G401.6 (cell line): Measurements from ENCODE around the gene SLC1A7.
"Not testable (repeated sequence)": the region's sequence is repeated elsewhere in the genome, so short reads cannot be mapped to it uniquely, and the experiment has no call there.

ENCODE experiments used
- FAIRE-seq: peaks from 2 replicates; lab custom pipeline; 2012; peaks lifted over from hg19 to GRCh38; lab: Jason Lieb, UNC

The SLC1A7 gene

GRCh38 chr1:53142226-53142853 is at the start of gene SLC1A7:
Gene SLC1A7, minus strand, starts transcription at chr1:53142638. Its CDS starts 189 bp downstream, at chr1:53142449.
- FAIRE-seq: no peak

GRCh38 chr1:53190210-53190611 is 47.8 kb upstream of the SLC1A7 start:
- no peak for FAIRE-seq

GRCh38 chr1:53189061-53189460 is 46.6 kb upstream of the SLC1A7 start:
- no peak for FAIRE-seq

GRCh38 chr1:53188099-53188498 is 45.7 kb upstream of the SLC1A7 start:
- FAIRE-seq: no peak

- no peak for FAIRE-seq
Measured at GRCh38 chr1:53187401-53187800, 45.0 kb upstream of the SLC1A7 start.

- FAIRE-seq: no peak
Measured at GRCh38 chr1:53186533-53186932, 44.1 kb upstream of the SLC1A7 start.

- not testable (repeated sequence) for FAIRE-seq
Measured at GRCh38 chr1:53185955-53186297, 43.5 kb upstream of the SLC1A7 start.

GRCh38 chr1:53183095-53183990 is 40.9 kb upstream of the SLC1A7 start:
- no peak for FAIRE-seq

GRCh38 chr1:53182716-53183094 is 40.3 kb upstream of the SLC1A7 start:
- no peak for FAIRE-seq

GRCh38 chr1:53182111-53182593 is 39.7 kb upstream of the SLC1A7 start:
- peak; percentile 75 for FAIRE-seq

- FAIRE-seq: no peak
Measured at GRCh38 chr1:53180951-53181350, 38.5 kb upstream of the SLC1A7 start.

GRCh38 chr1:53180226-53180625 is 37.8 kb upstream of the SLC1A7 start:
- no peak for FAIRE-seq

GRCh38 chr1:53176452-53177208 is 34.2 kb upstream of the SLC1A7 start:
- no peak for FAIRE-seq

- FAIRE-seq: no peak
Measured at GRCh38 chr1:53174971-53175913, 32.8 kb upstream of the SLC1A7 start.

GRCh38 chr1:53172426-53173128 is 30.1 kb upstream of the SLC1A7 start:
- no peak for FAIRE-seq

GRCh38 chr1:53166912-53167311 is 24.5 kb upstream of the SLC1A7 start:
- FAIRE-seq: no peak

GRCh38 chr1:53166366-53166765 is 23.9 kb upstream of the SLC1A7 start:
- FAIRE-seq: no peak

GRCh38 chr1:53165408-53165961 is 23.0 kb upstream of the SLC1A7 start:
- no peak for FAIRE-seq

- no peak for FAIRE-seq
Measured at GRCh38 chr1:53163291-53163768, 20.9 kb upstream of the SLC1A7 start.

GRCh38 chr1:53162621-53163020 is 20.2 kb upstream of the SLC1A7 start:
- no peak for FAIRE-seq
